ENCODE results near the gene AFP.

The AFP gene

GRCh38 chr4:73414936-73415271, 21.1 kb upstream of the AFP start:
- DNase-seq (ENCODE audit: low read depth in 2 of 2, low spot score in 1 of 2): no peak

DNA sequence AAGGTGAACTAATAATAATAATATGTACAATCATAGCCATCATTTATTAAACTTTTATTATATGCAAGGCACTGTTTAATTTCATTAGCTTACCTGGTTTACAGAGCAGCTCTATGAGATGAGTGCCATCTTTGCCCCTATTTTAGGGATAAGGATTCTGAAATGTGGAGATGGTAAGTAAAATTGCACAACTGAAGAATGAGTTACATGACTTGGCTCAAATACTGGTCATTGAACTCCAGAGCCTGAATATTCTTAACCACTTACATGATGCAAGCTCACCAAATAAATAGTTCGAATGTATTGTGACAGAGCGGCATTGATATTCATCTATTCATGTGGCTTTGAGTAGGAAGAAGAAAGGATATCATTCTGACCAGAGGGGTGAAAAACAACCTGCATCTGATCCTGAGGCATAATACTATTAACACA, 20.2 kb upstream of the AFP start:
- DNase-seq (ENCODE audit: low read depth in 2 of 2, low spot score in 1 of 2): no peak

DNA sequence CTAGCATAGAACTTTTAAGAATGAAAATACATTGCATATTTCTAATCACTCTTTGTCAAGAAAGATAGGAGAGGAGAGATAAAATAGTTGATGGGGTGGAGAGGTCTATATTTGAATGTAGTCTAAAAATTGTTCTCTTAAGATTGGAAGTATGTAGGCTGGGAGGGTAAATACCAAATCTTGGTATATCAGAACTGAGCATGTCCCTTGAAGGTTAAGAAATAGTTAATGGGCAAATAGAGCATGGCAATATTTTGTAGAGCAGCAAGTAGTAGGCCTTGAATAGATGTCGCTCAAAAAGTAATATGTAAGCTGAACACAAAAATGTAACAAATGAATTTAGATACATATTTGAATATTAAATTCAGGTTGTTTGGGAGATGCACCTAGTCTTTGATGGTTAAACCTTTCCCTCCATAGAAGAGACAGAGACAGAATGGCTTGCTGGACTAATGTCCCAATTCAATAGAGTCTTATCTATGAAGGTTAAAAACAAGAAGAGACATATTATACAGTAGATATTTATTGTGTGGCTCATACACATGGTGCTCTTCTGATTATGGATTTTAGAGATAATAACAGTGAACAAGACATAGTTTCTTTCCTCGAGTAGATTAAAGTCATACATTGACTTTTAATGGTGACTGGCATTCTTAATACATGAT, 19.5 kb upstream of the AFP start:
- no peak for DNase-seq (ENCODE audit: low read depth in 2 of 2, low spot score in 1 of 2)

DNA sequence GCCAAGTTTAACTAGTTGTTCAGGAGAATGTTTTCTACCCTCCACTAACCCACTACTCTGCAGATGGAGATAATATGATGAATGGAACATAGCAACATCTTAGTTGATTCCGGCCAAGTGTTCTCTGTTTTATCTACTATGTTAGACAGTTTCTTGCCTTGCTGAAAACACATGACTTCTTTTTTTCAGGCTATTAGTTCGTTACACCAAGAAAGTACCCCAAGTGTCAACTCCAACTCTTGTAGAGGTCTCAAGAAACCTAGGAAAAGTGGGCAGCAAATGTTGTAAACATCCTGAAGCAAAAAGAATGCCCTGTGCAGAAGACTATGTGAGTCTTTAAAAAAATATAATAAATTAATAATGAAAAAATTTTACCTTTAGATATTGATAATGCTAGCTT, 18.7 kb upstream of the AFP start:
- no peak for DNase-seq (ENCODE audit: low read depth in 2 of 2, low spot score in 1 of 2)

DNA sequence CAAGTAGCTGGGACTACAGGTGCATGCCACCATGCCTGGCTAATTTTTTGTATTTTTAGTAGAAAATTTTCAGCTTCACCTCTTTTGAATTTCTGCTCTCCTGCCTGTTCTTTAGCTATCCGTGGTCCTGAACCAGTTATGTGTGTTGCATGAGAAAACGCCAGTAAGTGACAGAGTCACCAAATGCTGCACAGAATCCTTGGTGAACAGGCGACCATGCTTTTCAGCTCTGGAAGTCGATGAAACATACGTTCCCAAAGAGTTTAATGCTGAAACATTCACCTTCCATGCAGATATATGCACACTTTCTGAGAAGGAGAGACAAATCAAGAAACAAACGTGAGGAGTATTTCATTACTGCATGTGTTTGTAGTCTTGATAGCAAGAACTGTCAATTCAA, 18.0 kb upstream of the AFP start:
- DNase-seq (ENCODE audit: low read depth in 2 of 2, low spot score in 1 of 2): no peak

DNA sequence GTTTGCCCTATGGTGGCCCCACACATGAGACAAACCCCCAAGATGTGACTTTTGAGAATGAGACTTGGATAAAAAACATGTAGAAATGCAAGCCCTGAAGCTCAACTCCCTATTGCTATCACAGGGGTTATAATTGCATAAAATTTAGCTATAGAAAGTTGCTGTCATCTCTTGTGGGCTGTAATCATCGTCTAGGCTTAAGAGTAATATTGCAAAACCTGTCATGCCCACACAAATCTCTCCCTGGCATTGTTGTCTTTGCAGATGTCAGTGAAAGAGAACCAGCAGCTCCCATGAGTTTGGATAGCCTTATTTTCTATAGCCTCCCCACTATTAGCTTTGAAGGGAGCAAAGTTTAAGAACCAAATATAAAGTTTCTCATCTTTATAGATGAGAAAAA, 17.3 kb upstream of the AFP start:
- DNase-seq (ENCODE audit: low read depth in 2 of 2, low spot score in 1 of 2): no peak

GRCh38 chr4:73419106-73420038, 16.6 kb upstream of the AFP start:
- DNase-seq (ENCODE audit: low read depth in 2 of 2, low spot score in 1 of 2): no peak

GRCh38 chr4:73420615-73421014, 15.4 kb upstream of the AFP start:
- DNase-seq (ENCODE audit: low read depth in 2 of 2, low spot score in 1 of 2): no peak

DNA sequence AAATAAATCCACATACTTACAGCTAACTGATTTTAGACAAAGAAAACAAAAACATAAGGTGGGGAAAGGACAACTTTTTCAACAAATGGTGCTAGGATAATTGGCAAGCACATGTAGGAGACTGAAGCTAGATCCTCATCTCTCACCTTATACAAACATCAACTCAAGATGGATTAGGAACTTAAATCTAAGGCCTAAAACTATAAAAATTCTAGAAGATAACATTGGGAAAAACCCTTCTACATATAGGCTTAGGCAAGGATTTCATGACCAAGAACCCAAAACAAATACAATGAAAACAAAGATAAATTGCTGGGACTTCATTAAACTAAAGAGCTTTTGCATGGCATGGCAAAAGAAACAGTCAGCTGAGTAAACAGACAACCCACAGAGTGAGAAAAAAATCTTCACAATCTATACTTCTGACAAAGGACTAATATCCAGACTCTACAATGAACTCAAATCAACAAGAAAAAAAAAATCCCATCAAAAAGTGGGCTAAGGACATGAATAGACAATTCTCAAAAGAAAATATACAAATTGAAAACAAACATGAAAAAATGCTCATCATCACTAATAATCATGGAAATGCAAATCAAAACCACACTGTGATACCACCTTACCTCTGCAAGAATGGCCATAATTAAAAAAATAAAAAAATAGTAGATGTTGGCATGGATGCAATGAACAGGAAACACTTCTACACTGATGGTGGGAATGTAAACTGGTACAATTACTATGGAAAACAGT, 14.1 kb upstream of the AFP start:
- DNase-seq (ENCODE audit: low read depth in 2 of 2, low spot score in 1 of 2): no peak

GRCh38 chr4:73422458-73422752, 13.6 kb upstream of the AFP start:
- DNase-seq (ENCODE audit: low read depth in 2 of 2, low spot score in 1 of 2): no peak

DNA sequence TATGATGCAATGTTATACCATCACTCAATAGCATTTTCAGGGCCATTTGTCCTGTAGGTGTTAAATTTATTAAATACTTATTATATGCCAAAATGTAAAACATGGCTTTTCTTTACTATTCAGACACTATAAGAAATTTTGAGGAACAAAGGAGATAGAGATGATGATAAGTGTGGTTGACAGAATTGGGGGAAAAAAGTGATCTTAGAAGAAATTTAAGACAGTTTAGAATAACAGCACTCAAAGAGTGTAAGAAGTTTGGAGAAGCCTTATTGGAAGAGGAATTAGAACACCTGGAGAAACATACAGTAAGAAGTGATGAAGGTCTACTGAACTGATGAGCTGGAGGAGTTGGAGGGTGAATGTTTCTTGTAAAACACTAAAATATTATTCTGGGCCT, 12.8 kb upstream of the AFP start:
- DNase-seq (ENCODE audit: low read depth in 2 of 2, low spot score in 1 of 2): no peak

DNA sequence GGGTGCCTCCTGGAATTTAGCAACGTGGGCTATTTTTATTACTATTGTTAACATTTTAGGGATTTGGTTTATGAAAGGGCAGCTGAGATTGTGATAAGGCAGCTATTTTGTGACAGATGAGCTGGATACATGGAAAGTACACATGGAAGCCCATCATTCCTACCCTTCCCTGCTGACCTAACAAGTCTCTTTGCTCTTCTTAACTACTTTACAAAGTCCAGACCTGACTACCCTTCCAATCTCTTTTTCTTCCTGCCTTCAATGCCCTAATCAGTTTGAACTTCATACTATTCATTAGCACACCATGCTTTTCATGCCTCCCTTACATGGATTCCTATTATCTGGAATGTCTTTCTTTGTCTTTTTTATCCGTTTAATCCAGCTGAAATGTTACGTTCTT, 9.4 kb upstream of the AFP start:
- DNase-seq (ENCODE audit: low read depth in 2 of 2, low spot score in 1 of 2): no peak

GRCh38 chr4:73429118-73429517, 6.9 kb upstream of the AFP start:
- DNase-seq (ENCODE audit: low read depth in 2 of 2, low spot score in 1 of 2): no peak

DNA sequence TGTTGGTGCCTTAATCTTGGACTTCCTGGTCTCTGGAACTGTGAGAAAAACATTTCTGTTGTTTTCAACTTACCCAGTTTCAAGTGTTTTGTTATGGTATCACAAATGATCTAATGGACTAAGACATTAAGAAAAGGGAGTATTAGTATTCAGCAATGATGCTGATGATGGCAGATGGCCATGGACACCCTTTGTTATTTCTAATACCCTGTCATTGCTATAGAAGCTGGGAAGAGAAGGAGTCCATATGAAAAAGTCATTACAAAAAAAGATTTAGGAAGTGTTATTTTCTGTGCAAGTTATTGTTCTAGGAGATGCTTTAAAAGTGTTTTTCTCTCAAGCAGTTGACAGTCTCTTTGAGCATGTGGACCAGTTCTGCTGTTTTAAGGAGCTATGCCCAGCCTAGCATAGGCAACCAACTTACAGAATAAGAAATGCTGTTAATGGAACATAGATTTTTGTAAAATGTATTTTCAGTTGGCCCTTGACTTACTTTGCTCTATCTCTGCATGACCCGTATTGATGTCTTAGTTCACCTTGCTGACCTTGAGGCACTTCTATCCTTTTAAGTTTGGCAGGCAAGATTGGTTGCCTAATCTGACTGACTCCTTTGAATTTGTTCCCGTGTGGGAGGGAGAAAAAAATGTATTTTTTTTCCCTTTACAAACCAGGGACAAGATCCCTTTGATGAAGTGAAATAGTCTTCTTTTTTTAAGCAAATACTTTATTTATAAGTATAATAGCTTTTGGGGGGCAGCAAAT, 6.0 kb upstream of the AFP start:
- no peak for DNase-seq (ENCODE audit: low read depth in 2 of 2, low spot score in 1 of 2)

DNA sequence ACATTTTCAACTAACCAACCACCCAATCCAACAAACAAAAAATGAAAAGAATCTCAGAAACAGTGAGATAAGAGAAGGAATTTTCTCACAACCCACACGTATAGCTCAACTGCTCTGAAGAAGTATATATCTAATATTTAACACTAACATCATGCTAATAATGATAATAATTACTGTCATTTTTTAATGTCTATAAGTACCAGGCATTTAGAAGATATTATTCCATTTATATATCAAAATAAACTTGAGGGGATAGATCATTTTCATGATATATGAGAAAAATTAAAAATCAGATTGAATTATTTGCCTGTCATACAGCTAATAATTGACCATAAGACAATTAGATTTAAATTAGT, 4.2 kb upstream of the AFP start:
- no peak for DNase-seq (ENCODE audit: low read depth in 2 of 2, low spot score in 1 of 2)

- DNase-seq (ENCODE audit: low read depth in 2 of 2, low spot score in 1 of 2): no peak
Observed at GRCh38 chr4:73432169-73433000, 3.6 kb upstream of the AFP start.

DNA sequence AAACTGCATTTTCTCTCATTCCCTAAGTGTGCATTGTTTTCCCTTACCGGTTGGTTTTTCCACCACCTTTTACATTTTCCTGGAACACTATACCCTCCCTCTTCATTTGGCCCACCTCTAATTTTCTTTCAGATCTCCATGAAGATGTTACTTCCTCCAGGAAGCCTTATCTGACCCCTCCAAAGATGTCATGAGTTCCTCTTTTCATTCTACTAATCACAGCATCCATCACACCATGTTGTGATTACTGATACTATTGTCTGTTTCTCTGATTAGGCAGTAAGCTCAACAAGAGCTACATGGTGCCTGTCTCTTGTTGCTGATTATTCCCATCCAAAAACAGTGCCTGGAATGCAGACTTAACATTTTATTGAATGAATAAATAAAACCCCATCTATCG, 2.9 kb upstream of the AFP start:
- DNase-seq (ENCODE audit: low read depth in 2 of 2, low spot score in 1 of 2): no peak

DNA sequence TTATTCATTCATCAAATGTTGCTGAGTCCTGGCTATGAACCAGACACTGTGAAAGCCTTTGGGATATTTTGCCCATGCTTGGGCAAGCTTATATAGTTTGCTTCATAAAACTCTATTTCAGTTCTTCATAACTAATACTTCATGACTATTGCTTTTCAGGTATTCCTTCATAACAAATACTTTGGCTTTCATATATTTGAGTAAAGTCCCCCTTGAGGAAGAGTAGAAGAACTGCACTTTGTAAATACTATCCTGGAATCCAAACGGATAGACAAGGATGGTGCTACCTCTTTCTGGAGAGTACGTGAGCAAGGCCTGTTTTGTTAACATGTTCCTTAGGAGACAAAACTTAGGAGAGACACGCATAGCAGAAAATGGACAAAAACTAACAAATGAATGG, 1.7 kb upstream of the AFP start:
- DNase-seq (ENCODE audit: low read depth in 2 of 2, low spot score in 1 of 2): no peak

DNA sequence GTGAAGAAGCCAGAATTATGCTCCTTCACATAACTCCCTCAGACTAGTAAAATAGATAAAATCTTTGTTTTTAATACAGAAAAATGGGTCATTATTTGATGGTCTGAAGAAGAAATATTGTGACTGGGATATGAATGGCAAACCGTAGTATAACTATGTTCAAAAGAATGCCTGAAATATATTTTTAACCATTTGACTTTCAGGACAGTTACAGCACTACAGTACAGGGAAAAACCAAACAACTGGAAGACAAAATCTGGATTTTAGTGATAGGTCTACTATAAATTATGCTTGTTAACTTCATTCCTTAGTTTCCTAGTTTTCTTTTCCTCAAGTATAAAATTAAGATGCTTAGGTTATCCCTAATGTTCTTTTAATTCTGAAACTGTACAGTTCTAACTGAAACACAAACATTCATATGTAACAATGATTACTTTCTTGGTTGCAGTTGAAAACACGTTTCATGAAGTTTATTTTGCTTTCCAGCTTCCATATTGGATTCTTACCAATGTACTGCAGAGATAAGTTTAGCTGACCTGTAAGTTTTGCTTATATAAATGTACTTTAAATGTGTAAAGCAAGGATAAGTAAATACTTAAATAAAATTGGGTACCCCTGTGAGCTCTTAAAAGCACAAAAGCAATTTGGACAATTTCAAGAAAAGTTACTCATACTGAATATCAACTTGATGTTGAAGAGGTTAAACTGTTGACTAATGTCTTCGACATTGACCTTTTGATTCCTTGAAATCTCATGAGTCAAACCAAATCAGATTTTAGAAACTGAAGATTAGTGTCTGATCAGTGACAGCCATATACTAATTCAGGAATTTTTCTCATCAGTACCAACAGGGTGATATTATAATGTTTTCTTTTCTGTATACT, 895 bp downstream of the AFP start:
- no peak for DNase-seq (ENCODE audit: low read depth in 2 of 2, low spot score in 1 of 2)

GRCh38 chr4:73437558-73437956, 1.5 kb downstream of the AFP start:
- DNase-seq (ENCODE audit: low read depth in 2 of 2, low spot score in 1 of 2): no peak
